Smooth muscle cell (in vitro differentiated cells): ENCODE results near the gene LGI1. TPM values are rescaled to one million over a fixed set of nuclear protein-coding genes. Genes with fewer than 3 reads are reported as not detected.

Source experiments
- DNase-seq: peaks from one replicate; lab custom pipeline; 2025; ENCODE audit not compliant: unreplicated experiment; lab: John Stamatoyannopoulos, UW
- H2AFZ ChIP-seq: fragments of 200-600 bp; sonication (generic); 2 replicates; pipeline ENCODE4 v1.6.0; 2016; ENCODE audit warnings: antibody characterized with exemption, low read depth, mild to moderate bottlenecking
- H3F3A ChIP-seq: fragments of 200-600 bp; sonication (generic); 2 replicates; pipeline ENCODE4 v1.6.0; 2017; ENCODE audit warnings: antibody characterized with exemption, low read depth
- H3K27ac ChIP-seq: fragments of 200-600 bp; sonication (generic); 2 replicates; pipeline ENCODE4 v1.5.1; 2016; ENCODE audit warnings: low read depth, mild to moderate bottlenecking
- H3K27me3 ChIP-seq: fragments of 200-600 bp; sonication (generic); 2 replicates; pipeline ENCODE4 v1.6.1; 2016; ENCODE audit warnings: low read depth, mild to moderate bottlenecking
- H3K36me3 ChIP-seq: fragments of 200-600 bp; sonication (generic); 2 replicates; pipeline ENCODE4 v1.5.1; 2016; ENCODE audit warnings: low read depth
- H3K4me1 ChIP-seq: fragments of 200-600 bp; sonication (generic); 2 replicates; pipeline ENCODE4 v1.5.1; 2016; ENCODE audit warnings: low read depth
- H3K4me2 ChIP-seq: fragments of 200-600 bp; sonication (generic); 2 replicates; pipeline ENCODE4 v1.6.0; 2016; ENCODE audit warnings: mild to moderate bottlenecking
- H3K4me3 ChIP-seq: fragments of 200-600 bp; sonication (generic); 2 replicates; pipeline ENCODE4 v1.5.1; 2016; ENCODE audit warnings: mild to moderate bottlenecking
- H3K79me2 ChIP-seq: fragments of 200-600 bp; sonication (generic); 2 replicates; pipeline ENCODE4 v1.6.0; 2016; ENCODE audit warnings: low read depth, mild to moderate bottlenecking
- H3K9ac ChIP-seq: fragments of 200-600 bp; sonication (generic); 2 replicates; pipeline ENCODE4 v1.6.0; 2016; ENCODE audit warnings: low read depth
- H3K9me3 ChIP-seq: fragments of 200-600 bp; sonication (generic); replicated peaks from 2 replicates; pipeline ENCODE4 v1.5.1; 2016; ENCODE audit warnings: low read depth
- H4K20me1 ChIP-seq: fragments of 200-600 bp; sonication (generic); 2 replicates; pipeline ENCODE4 v1.6.0; 2016; ENCODE audit warnings: low read depth
- CTCF ChIP-seq: fragments of 200-600 bp; sonication (generic); IDR thresholded peaks from 2 replicates; pipeline ENCODE4 v1.5.1; 2017; ENCODE audit warnings: borderline replicate concordance, mild to moderate bottlenecking, antibody characterized with exemption; ENCODE audit not compliant: insufficient read depth, poor library complexity, severe bottlenecking
- WGBS: methylation state at CpG from one replicate; pipeline ENCODE4 v1.1.7; 2016; ENCODE audit warnings: low lambda C conversion rate; 5-methylcytosine and 5-hydroxymethylcytosine counted together
- polyA plus RNA-seq: library from polyadenylated mRNA; unstranded; fragments of >200 nt; fragmentation: Nextera tagmentation; extraction: Ambion mirVana; gene quantifications from 2 replicates; pipeline ENCODE4 v1.2.1, GENCODE V29; 2016
- total RNA-seq: library from RNA; depleted of rRNA; stranded (reverse); fragments of >200 nt; gene quantifications from 2 replicates; pipeline ENCODE4 v1.2.3, GENCODE V29; 2014

Gene LGI1
- total and polyA plus RNA-seq, 2 experiments from 2014 or later = 6.7 TPM; not detected in 1

DNA sequence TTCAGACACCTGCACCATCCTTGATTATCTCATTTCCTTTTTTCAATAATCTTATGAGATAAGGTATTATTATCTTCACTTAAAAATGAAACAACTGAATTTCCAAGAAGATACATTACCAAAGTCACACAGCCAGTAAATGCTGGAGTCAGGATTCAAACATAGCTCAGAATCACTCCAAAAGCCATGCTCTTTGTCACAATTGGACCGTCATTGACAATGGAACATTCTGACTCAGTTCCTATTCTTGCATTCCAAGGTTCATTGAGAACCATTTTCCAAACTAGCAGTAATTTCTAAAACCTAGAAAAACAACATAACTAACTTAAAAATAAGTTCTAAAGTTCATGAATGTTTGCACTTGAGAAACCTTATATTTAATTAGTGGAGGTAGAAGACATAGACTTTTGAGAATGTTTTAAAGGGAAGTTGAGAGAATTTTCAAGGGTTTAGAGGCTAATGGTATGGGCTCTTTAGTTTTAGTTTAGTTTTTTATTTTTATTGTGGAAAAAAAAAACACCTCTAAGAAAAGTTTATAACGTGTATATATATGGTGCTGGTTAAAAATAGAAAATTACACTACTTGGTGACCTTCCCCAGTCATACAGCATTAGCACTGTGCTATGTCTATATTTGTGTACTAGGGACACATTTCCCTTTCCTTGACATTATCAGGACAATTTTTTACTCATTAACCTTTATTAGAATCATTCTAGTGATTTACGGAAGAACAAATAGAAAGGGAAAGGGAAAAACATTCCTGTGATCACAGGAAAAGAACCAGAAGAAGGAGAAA, 30.9 kb downstream of the LGI1 start:
- Histone ChIP-seq H3K27ac (no peak overlapping the region), H3K27me3 (no peaks in the 10 kb centered on the region), H3K4me3 (no peak overlapping the region), H3K79me2 (no peaks in the 10 kb centered on the region), H3K36me3 (no peaks in the 10 kb centered on the region), H3K9ac (no peak overlapping the region), H3K4me1 (peaks cover 42% of the 10 kb centered on the region), H3F3A (no peaks in the 10 kb centered on the region), H3K9me3 (no peaks in the 10 kb centered on the region), H4K20me1 (no peaks in the 10 kb centered on the region), H3K4me2 (peak overlapping the region; percentile 34), H2AFZ (peak overlapping the region; percentile 24)
- WGBS = 91% methylated on average over 3 of the region's 3 CpGs
- TF ChIP-seq CTCF = no peak
- DNase-seq = no peak

GRCh38 chr10:93790439-93790838, 32.7 kb downstream of the LGI1 start:
- Histone ChIP-seq H3K4me3 (no peak overlapping the region), H3K9me3 (no peaks in the 10 kb centered on the region), H3K79me2 (no peaks in the 10 kb centered on the region), H3K36me3 (no peaks in the 10 kb centered on the region), H4K20me1 (no peaks in the 10 kb centered on the region), H3K4me1 (peaks cover 42% of the 10 kb centered on the region), H3K27ac (peak overlapping the region; percentile 28), H2AFZ (peak overlapping the region; percentile 85), H3K27me3 (no peaks in the 10 kb centered on the region), H3F3A (no peaks in the 10 kb centered on the region), H3K9ac (no peak overlapping the region), H3K4me2 (peak overlapping the region; percentile 70)
- WGBS = 22% methylated on average over 3 of the region's 3 CpGs
- no peak for TF ChIP-seq CTCF
- no peak for DNase-seq

DNA sequence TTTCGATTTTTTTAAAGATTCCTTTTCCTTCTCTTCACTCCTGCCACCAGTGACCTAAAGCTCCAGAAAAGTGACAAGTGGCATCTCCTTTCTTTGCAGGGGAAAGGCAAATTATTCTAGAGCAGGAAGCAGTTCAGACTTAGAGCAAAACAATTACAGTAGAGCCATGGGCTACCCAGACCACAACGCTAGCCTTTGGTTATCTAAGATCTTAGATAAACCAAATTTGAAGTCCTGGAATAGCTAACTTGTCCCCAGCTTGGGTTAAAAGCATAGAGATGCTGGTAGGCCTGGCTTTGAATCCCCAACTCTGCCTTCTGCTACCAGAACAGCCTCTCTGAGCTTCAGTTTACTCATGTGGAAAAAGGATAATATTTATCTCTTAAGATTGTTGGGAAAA, 38.4 kb downstream of the LGI1 start:
- Histone ChIP-seq H3F3A (no peaks in the 10 kb centered on the region), H2AFZ (no peak overlapping the region), H4K20me1 (no peaks in the 10 kb centered on the region), H3K79me2 (no peaks in the 10 kb centered on the region), H3K9ac (no peak overlapping the region), H3K9me3 (no peaks in the 10 kb centered on the region), H3K4me1 (peaks cover 18% of the 10 kb centered on the region), H3K36me3 (no peaks in the 10 kb centered on the region), H3K27ac (no peak overlapping the region), H3K4me3 (no peak overlapping the region), H3K27me3 (no peaks in the 10 kb centered on the region), H3K4me2 (no peak overlapping the region)
- no peak for DNase-seq
- 40% methylated on average over 2 of the region's 2 CpGs for WGBS
- no peak for TF ChIP-seq CTCF

GRCh38 chr10:93797825-93798224, 40.1 kb downstream of the LGI1 start:
- Histone ChIP-seq H3K79me2 (no peaks in the 10 kb centered on the region), H3K4me1 (peaks cover 1% of the 10 kb centered on the region), H3K27ac (no peak overlapping the region), H3K9ac (no peak overlapping the region), H3K4me3 (no peak overlapping the region), H3K36me3 (no peaks in the 10 kb centered on the region), H3F3A (no peaks in the 10 kb centered on the region), H3K9me3 (no peaks in the 10 kb centered on the region), H2AFZ (no peak overlapping the region), H3K27me3 (peaks cover 3% of the 10 kb centered on the region), H4K20me1 (no peaks in the 10 kb centered on the region), H3K4me2 (no peak overlapping the region)
- no peak for TF ChIP-seq CTCF
- WGBS = 86% methylated on average over 2 of the region's 2 CpGs
- no peak for DNase-seq
